ENCODE data around the gene KCNE2.

The KCNE2 gene

GRCh38 chr21:34363733-34364132, at the start of gene KCNE2:
Gene KCNE2, plus strand, starts transcription at chr21:34364006. Its CDS starts 6,473 bp downstream, at chr21:34370479.
- no peak for DNase-seq (ENCODE audit: extremely low read depth, insufficient read length)
- no peak within 1 kb of the TSS for H3K4me3 ChIP-seq (replicated peaks; ENCODE audit: low read depth, low read length)
- TF ChIP-seq CTCF (IDR thresholded peaks at IDR 0.05; ENCODE audit: insufficient read depth, low read length, poor library complexity, severe bottlenecking): no peak
- no peaks in the 10 kb centered on the region for H3K27me3 ChIP-seq (replicated peaks; ENCODE audit: control insufficient read depth, insufficient read depth, low read length)
- no peaks in the 10 kb centered on the region for H3K36me3 ChIP-seq (ENCODE audit: control insufficient read depth, insufficient read depth, low read length)

GRCh38 chr21:34319585-34319984, 44.2 kb upstream of the KCNE2 start:
- DNase-seq (ENCODE audit: extremely low read depth, insufficient read length): no peak
- no peak for TF ChIP-seq CTCF (IDR thresholded peaks at IDR 0.05; ENCODE audit: insufficient read depth, low read length, poor library complexity, severe bottlenecking)
- no peaks in the 10 kb centered on the region; the same call in 1 of the 2 replicates for H3K27me3 ChIP-seq (replicated peaks; ENCODE audit: control insufficient read depth, insufficient read depth, low read length)
- H3K4me3 ChIP-seq (replicated peaks; ENCODE audit: low read depth, low read length): no peak overlapping the region
- H3K36me3 ChIP-seq (ENCODE audit: control insufficient read depth, insufficient read depth, low read length): no peaks in the 10 kb centered on the region

- no peak for DNase-seq (ENCODE audit: extremely low read depth, insufficient read length)
- Histone ChIP-seq H3K4me3 (replicated peaks; ENCODE audit: low read depth, low read length) (no peak overlapping the region), H3K36me3 (ENCODE audit: control insufficient read depth, insufficient read depth, low read length) (no peaks in the 10 kb centered on the region), H3K27me3 (replicated peaks; ENCODE audit: control insufficient read depth, insufficient read depth, low read length) (no peaks in the 10 kb centered on the region; the same call in 1 of the 2 replicates)
- no peak for TF ChIP-seq CTCF (IDR thresholded peaks at IDR 0.05; ENCODE audit: insufficient read depth, low read length, poor library complexity, severe bottlenecking)
Measured at GRCh38 chr21:34320011-34320410, 43.8 kb upstream of the KCNE2 start.

- DNase-seq (ENCODE audit: extremely low read depth, insufficient read length): no peak
- no peaks in the 10 kb centered on the region; the same call in 1 of the 2 replicates for H3K27me3 ChIP-seq (replicated peaks; ENCODE audit: control insufficient read depth, insufficient read depth, low read length)
- no peaks in the 10 kb centered on the region for H3K36me3 ChIP-seq (ENCODE audit: control insufficient read depth, insufficient read depth, low read length)
- no peak overlapping the region for H3K4me3 ChIP-seq (replicated peaks; ENCODE audit: low read depth, low read length)
- no peak for TF ChIP-seq CTCF (IDR thresholded peaks at IDR 0.05; ENCODE audit: insufficient read depth, low read length, poor library complexity, severe bottlenecking)
Measured at GRCh38 chr21:34330055-34330454, 33.8 kb upstream of the KCNE2 start.

- Histone ChIP-seq H3K36me3 (ENCODE audit: control insufficient read depth, insufficient read depth, low read length) (no peaks in the 10 kb centered on the region), H3K4me3 (replicated peaks; ENCODE audit: low read depth, low read length) (no peak overlapping the region), H3K27me3 (replicated peaks; ENCODE audit: control insufficient read depth, insufficient read depth, low read length) (no peaks in the 10 kb centered on the region)
- no peak for DNase-seq (ENCODE audit: extremely low read depth, insufficient read length)
- TF ChIP-seq CTCF (IDR thresholded peaks at IDR 0.05; ENCODE audit: insufficient read depth, low read length, poor library complexity, severe bottlenecking): no peak
Measured at GRCh38 chr21:34331726-34332125, 32.1 kb upstream of the KCNE2 start.

- TF ChIP-seq CTCF (IDR thresholded peaks at IDR 0.05; ENCODE audit: insufficient read depth, low read length, poor library complexity, severe bottlenecking): no peak
- Histone ChIP-seq H3K4me3 (replicated peaks; ENCODE audit: low read depth, low read length) (no peak overlapping the region), H3K36me3 (ENCODE audit: control insufficient read depth, insufficient read depth, low read length) (no peaks in the 10 kb centered on the region), H3K27me3 (replicated peaks; ENCODE audit: control insufficient read depth, insufficient read depth, low read length) (no peaks in the 10 kb centered on the region)
- DNase-seq (ENCODE audit: extremely low read depth, insufficient read length): no peak
Measured at GRCh38 chr21:34332347-34332746, 31.5 kb upstream of the KCNE2 start.
